Ascending aorta (tissue), 2 donors: ENCODE data around the gene INSC. TPM values are rescaled to one million over a fixed set of nuclear protein-coding genes. Genes with fewer than 3 reads are reported as not detected.

Experiments
- DNase-seq, 2 donors: peaks; one replicate each; pipeline ENCODE4 v3.0.0-alpha.2; 2019; ENCODE audit warnings: low spot score in 2 of 2
- H3K27ac ChIP-seq, 2 donors: fragments of 200-600 bp; sonication (generic); one replicate each; pipeline ENCODE4 v1.5.1; 2016 to 2017; ENCODE audit warnings: mild to moderate bottlenecking in 1 of 2
- H3K27me3 ChIP-seq: fragments of 200-600 bp; sonication (generic); one replicate; pipeline ENCODE4 v1.5.1; 2017
- H3K36me3 ChIP-seq, 2 donors: fragments of 200-600 bp; sonication (generic); one replicate each; pipeline ENCODE4 v1.5.1; 2016
- H3K4me1 ChIP-seq, 2 donors: fragments of 200-600 bp; sonication (generic); one replicate each; pipeline ENCODE4 v1.5.1; 2016 to 2017; ENCODE audit warnings: mild to moderate bottlenecking in 1 of 2
- H3K4me3 ChIP-seq, 2 donors: fragments of 200-600 bp; sonication (generic); one replicate each; pipeline ENCODE4 v1.5.1; 2016 to 2017; ENCODE audit warnings: mild to moderate bottlenecking in 1 of 2
- H3K9me3 ChIP-seq, 2 donors: fragments of 200-600 bp; sonication (generic); one replicate each; pipeline ENCODE4 v1.5.1; 2016
- intact Hi-C: fragments of 100-400 bp; cut with DNase I; formaldehyde crosslinking; loops from one replicate; pipeline ENCODE4 v1.15.1; 2023
- total RNA-seq: library from RNA; depleted of rRNA; stranded (reverse); fragments of >200 nt; gene quantifications from one replicate; pipeline ENCODE4 v1.1.0, GENCODE V29; 2016
- TF ChIP-seq, protein P1 (sequence below), 3 experiments: fragments of 200-600 bp in 2 of 3; fragments of 450-650 bp in 1 of 3; sonication (generic) in 2 of 3; IDR thresholded peaks; one replicate each; pipeline ENCODE4 v1.5.1; 2016 to 2019; ENCODE audit warnings: antibody characterized with exemption in 3 of 3, mild to moderate bottlenecking in 1 of 3, moderate library complexity in 1 of 3

Gene INSC
- total RNA-seq, 1 donor from 2014 or later: not detected

DNA sequence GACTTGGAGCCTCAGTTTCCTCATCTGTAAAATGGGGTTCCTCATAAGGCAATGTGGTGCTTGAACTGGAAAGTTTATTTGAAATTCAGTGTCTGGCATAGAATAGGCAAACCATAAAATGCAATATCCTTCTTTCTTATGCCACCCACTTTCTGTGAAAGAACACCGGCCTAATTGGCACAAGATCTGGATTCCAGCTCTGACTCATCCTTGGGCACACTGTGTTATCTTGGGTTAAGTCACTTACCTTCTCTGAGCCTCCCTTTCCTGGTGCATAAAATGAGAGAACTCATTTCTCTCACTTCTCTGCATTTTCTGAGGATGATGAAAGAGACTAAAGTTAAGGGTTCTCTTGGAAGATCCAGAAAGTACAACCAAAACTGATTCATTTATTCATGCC is 5.1 kb downstream of the INSC start:
- H3K27ac ChIP-seq: no peak overlapping the region
- H3K27me3 ChIP-seq: no peaks in the 10 kb centered on the region
- no peaks in the 10 kb centered on the region for H3K36me3 ChIP-seq
- TF ChIP-seq, protein P1, sequence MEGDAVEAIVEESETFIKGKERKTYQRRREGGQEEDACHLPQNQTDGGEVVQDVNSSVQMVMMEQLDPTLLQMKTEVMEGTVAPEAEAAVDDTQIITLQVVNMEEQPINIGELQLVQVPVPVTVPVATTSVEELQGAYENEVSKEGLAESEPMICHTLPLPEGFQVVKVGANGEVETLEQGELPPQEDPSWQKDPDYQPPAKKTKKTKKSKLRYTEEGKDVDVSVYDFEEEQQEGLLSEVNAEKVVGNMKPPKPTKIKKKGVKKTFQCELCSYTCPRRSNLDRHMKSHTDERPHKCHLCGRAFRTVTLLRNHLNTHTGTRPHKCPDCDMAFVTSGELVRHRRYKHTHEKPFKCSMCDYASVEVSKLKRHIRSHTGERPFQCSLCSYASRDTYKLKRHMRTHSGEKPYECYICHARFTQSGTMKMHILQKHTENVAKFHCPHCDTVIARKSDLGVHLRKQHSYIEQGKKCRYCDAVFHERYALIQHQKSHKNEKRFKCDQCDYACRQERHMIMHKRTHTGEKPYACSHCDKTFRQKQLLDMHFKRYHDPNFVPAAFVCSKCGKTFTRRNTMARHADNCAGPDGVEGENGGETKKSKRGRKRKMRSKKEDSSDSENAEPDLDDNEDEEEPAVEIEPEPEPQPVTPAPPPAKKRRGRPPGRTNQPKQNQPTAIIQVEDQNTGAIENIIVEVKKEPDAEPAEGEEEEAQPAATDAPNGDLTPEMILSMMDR (IDR thresholded peaks at IDR 0.05): no peak
- H3K4me1 ChIP-seq: peaks cover 0 to 4% of the 10 kb centered on the region in 2 donors
- no peaks in the 10 kb centered on the region for H3K9me3 ChIP-seq
- H3K4me3 ChIP-seq: no peak overlapping the region
- intact Hi-C loops: no loop called here
- DNase-seq: no peak

DNA sequence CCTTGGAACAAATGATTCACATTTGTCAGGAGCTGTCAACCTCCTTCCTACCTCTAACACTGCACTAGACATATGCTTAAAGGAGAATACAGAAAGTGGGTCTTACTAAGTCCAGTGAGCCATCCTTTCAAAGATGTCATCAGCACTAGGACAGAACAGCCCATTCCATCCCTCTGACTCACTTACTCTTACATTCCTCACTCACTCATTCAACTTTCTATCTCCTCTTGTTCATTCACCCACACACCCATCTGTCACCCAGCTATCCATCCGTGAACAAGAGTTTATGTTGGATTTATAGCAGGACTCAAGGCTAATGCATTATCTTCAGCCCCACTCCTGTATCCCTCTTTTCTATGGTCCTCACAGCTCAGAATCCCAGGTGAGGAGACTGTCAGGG is 9.1 kb downstream of the INSC start:
- Histone ChIP-seq H3K9me3 (no peaks in the 10 kb centered on the region), H3K4me3 (no peak overlapping the region), H3K4me1 (peaks cover 0 to 3% of the 10 kb centered on the region in 2 donors), H3K27me3 (no peaks in the 10 kb centered on the region), H3K36me3 (no peaks in the 10 kb centered on the region), H3K27ac (no peak overlapping the region)
- DNase-seq: no peak
- intact Hi-C loops: no loop called here
- TF ChIP-seq, protein P1 (IDR thresholded peaks at IDR 0.05): no peak

DNA sequence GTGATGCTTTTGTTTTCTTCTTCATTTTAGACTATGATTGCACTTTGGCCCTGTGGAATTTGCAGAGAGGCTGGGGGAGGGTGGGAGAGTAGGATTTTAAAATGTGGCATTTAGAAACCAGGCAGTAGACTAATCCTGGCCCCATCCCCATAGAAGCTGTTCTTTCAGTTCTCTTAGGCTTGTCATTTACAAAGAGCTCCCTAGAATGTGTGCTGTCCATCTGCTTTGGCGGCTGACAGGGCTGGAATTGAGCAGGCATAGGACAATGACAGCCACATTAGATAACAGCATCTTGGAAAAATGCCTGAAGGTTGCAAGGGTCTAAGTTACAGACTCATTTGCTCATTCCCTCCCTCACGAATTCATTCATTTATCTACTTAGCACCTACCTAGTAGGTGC is 9.8 kb downstream of the INSC start:
- H3K36me3 ChIP-seq: no peaks in the 10 kb centered on the region
- no peaks in the 10 kb centered on the region for H3K9me3 ChIP-seq
- DNase-seq: no peak
- H3K27me3 ChIP-seq: no peaks in the 10 kb centered on the region
- intact Hi-C loops: no loop called here
- H3K4me3 ChIP-seq: no peak overlapping the region
- H3K27ac ChIP-seq: no peak overlapping the region
- peaks cover 0 to 3% of the 10 kb centered on the region in 2 donors for H3K4me1 ChIP-seq
- TF ChIP-seq, protein P1 (IDR thresholded peaks at IDR 0.05): no peak

DNA sequence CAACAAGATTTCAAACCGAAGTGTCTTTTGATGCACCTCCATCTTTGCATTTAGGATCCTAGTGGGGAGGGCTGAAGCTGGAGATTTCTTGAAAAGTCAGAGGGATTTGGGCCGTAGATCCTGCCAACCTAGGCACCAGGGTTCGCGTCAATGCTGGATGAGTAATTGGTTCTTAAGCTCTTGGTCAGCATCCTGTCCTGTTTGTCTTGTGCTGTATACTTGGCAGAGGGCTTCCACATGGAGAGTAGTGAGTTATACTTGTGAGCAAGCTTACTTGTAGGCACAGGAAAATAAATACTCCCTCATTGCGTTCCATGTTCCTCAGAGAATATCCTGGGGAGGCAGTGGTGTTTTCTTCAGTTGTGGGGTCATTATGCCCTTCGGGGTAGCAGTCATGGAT is 12.6 kb downstream of the INSC start:
- intact Hi-C loops: no loop called here
- H3K36me3 ChIP-seq: no peaks in the 10 kb centered on the region
- H3K27ac ChIP-seq: no peak overlapping the region
- H3K9me3 ChIP-seq: no peaks in the 10 kb centered on the region
- DNase-seq: no peak
- H3K4me1 ChIP-seq: peaks cover 0 to 3% of the 10 kb centered on the region in 2 donors
- H3K27me3 ChIP-seq: no peaks in the 10 kb centered on the region
- TF ChIP-seq, protein P1 (IDR thresholded peaks at IDR 0.05): no peak
- H3K4me3 ChIP-seq: no peak overlapping the region

DNA sequence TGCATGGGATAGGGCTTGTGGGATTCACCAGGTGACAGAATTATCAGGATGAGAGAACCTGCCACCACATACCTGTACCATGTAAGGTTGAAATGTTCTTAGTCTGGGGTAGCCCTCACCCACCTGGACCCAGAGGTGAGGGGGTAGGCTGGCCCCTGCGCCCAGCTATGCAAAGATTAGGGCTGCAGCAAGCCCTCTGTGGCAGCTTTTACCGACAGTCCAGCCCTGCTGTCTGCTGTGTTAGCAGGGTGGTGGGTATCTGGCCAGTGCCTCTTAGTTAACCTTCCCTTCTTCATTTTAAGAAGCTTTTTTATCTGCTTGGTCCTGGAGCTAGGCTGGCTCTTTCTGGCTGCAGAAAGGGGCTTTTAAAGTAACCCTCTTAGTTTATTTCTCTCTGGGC is 13.9 kb downstream of the INSC start:
- peaks cover 0 to 3% of the 10 kb centered on the region in 2 donors for H3K4me1 ChIP-seq
- intact Hi-C loops: no loop called here
- TF ChIP-seq, protein P1 (IDR thresholded peaks at IDR 0.05): no peak
- H3K9me3 ChIP-seq: no peaks in the 10 kb centered on the region
- DNase-seq: no peak
- H3K27me3 ChIP-seq: no peaks in the 10 kb centered on the region
- no peaks in the 10 kb centered on the region for H3K36me3 ChIP-seq
- no peak overlapping the region for H3K27ac ChIP-seq
- H3K4me3 ChIP-seq: no peak overlapping the region

DNA sequence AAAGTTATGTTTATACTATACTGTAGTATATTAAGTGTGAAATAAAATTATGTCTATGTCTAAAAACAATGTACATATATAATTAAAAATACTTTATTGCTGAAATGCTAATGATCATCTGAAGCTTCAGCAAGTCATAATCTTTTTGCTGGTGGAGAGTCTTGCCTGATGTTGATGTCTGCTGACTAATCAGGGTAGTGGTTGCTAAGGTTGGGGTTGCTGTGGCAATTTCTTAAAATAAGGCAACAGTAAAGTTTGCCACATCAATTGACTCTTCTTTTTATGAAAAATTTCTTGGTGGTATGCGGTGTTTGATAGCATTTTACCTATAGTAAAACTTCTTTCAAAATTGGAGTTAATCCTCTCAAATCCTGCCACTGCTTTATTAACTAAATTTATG is 21.4 kb downstream of the INSC start:
- no peak for DNase-seq
- TF ChIP-seq, protein P1 (IDR thresholded peaks at IDR 0.05): no peak
- Histone ChIP-seq H3K4me1 (peaks cover 0 to 2% of the 10 kb centered on the region in 2 donors), H3K27ac (no peak overlapping the region), H3K4me3 (no peak overlapping the region), H3K36me3 (no peaks in the 10 kb centered on the region), H3K9me3 (no peaks in the 10 kb centered on the region), H3K27me3 (no peaks in the 10 kb centered on the region)
- intact Hi-C loops: no loop called here
